A673 (cell line): ENCODE results near the gene APOBEC3A. TPM values are rescaled to one million over a fixed set of nuclear protein-coding genes. Genes with fewer than 3 reads are reported as not detected.

Experiments
- BruUV-seq: library from RNA; stranded (reverse); fragments of 400-500 nt; replicated peaks from 2 replicates; lab custom pipeline; 2021; lab: Mats Ljungman, UMichigan
- CTCF ChIA-PET: fragments of 300-600 bp; sonication (Branson Sonifier 250); formaldehyde crosslinking; loops from one replicate; lab custom pipeline; 2022; ENCODE audit warnings: antibody characterized with exemption; lab: Charles Lee
- POLR2A ChIA-PET: fragments of 300-600 bp; sonication (Branson Sonifier 250); formaldehyde crosslinking; loops from one replicate; lab custom pipeline; 2022; ENCODE audit warnings: antibody characterized with exemption; ENCODE audit not compliant: low non-redundant PET; lab: Charles Lee
- DNase-seq: peaks from one replicate; pipeline ENCODE4 v3.0.0-alpha.2; 2015; ENCODE audit warnings: low spot score
- H3K27ac ChIP-seq: fragments of 200-600 bp; sonication (generic); 2 replicates; pipeline ENCODE4 v1.5.1; 2016; ENCODE audit warnings: mixed run types, low read depth, mild to moderate bottlenecking, mixed read lengths, antibody characterized with exemption, low read length; ENCODE audit not compliant: poor library complexity, severe bottlenecking
- H3K27me3 ChIP-seq: fragments of 200-600 bp; sonication (generic); replicated peaks from 2 replicates; pipeline ENCODE4 v1.6.1; 2017; ENCODE audit warnings: mixed run types, low read depth, mild to moderate bottlenecking, mixed read lengths, antibody characterized with exemption, low read length; ENCODE audit not compliant: insufficient read depth, poor library complexity
- H3K36me3 ChIP-seq: fragments of 200-600 bp; sonication (generic); 2 replicates; pipeline ENCODE4 v1.6.1; 2016; ENCODE audit warnings: mixed run types, mild to moderate bottlenecking, mixed read lengths, antibody characterized with exemption, low read length; ENCODE audit not compliant: insufficient read depth, poor library complexity, severe bottlenecking
- H3K4me1 ChIP-seq: fragments of 200-600 bp; sonication (generic); 2 replicates; pipeline ENCODE4 v1.6.1; 2017; ENCODE audit warnings: mixed run types, mild to moderate bottlenecking, mixed read lengths, antibody characterized with exemption, low read length; ENCODE audit not compliant: insufficient read depth, poor library complexity, severe bottlenecking
- H3K4me3 ChIP-seq: fragments of 200-600 bp; sonication (generic); 2 replicates; pipeline ENCODE4 v1.5.1; 2016; ENCODE audit warnings: low read depth, mixed run types, mild to moderate bottlenecking, mixed read lengths, low read length; ENCODE audit not compliant: poor library complexity, severe bottlenecking
- H3K9me3 ChIP-seq: fragments of 200-600 bp; sonication (generic); 2 replicates; pipeline ENCODE4 v1.6.1; 2016; ENCODE audit warnings: mixed run types, low read depth, mild to moderate bottlenecking, mixed read lengths, antibody characterized with exemption, low read length; ENCODE audit not compliant: poor library complexity, severe bottlenecking
- CTCF ChIP-seq: fragments of 300-800, 200-600 bp; sonication (generic); conservative IDR thresholded peaks from 2 replicates; pipeline ENCODE4 v1.5.1; 2017; ENCODE audit warnings: low read depth, mild to moderate bottlenecking, antibody characterized with exemption, low read length, moderate library complexity, mixed read lengths
- EZH2 ChIP-seq: fragments of 200-600 bp; sonication (generic); IDR thresholded peaks from 2 replicates; pipeline ENCODE4 v1.6.1; 2017; ENCODE audit warnings: borderline replicate concordance, low read depth, mild to moderate bottlenecking, mixed read lengths, antibody characterized with exemption, low read length; ENCODE audit not compliant: poor library complexity, severe bottlenecking
- intact Hi-C: fragments of 100-400 bp; cut with micrococcal nuclease; formaldehyde crosslinking; loops from one replicate; pipeline ENCODE4 v1.10.0; 2022; ENCODE audit not compliant: unreplicated experiment
- total RNA-seq: library from RNA; stranded (reverse); gene quantifications from 2 replicates; pipeline ENCODE4 v1.2.3, GENCODE V29; 2021

Gene APOBEC3A
- total RNA-seq, 1 experiment from 2014 or later = not detected

DNA sequence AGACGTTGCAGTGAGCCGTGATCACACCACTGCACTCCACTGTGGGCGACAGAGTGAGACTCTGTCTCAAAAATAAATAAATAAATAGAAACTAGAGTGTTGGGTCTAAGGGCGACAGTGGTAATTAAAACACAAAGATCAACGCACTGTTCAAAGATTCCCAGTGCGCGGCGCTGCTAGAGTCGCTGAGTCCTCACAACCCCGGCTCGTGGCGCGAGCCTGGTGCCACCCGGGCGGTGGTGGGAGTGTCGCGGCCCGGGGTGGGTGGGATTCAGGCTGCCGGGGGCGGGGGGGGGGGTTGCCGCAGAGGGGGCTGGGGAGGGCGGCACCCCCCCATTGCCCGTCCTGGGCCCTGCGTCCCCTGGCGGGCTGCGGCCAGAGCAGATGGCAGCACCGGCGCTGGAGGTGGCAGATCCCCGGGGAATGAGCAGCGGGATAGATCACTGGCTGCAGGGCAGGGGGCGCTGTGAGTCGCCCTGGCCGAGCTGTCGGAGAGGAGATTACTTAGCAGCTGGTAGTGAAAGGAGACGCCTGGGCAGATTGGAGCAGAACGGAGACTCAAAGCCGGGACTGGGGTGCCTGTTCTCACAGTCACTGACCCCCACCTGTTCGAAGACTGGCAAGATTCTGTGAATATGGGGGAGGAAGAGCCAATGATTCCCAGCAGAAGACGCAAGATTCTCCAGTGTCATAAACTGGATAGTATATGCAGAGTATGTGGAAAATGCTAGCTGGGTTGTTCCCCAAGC, 30.2 kb upstream of the APOBEC3A start:
- Histone ChIP-seq H3K4me1 (peaks cover 18% of the 10 kb centered on the region), H3K9me3 (no peaks in the 10 kb centered on the region), H3K27me3 (no peaks in the 10 kb centered on the region), H3K27ac (no peak overlapping the region), H3K4me3 (peak overlapping the region; percentile 35), H3K36me3 (no peaks in the 10 kb centered on the region)
- BruUV-seq = no TSS peak
- CTCF ChIA-PET = interaction anchor here (0.5 kb wide), 1 partner anchor 124 kb away, joined by 5 read pairs; no protein-coding TSS in a partner anchor
- TF ChIP-seq EZH2 = no peak
- peak; percentile 75 for TF ChIP-seq CTCF
- peak; percentile 77 for DNase-seq
- intact Hi-C loops = no loop called here
- POLR2A ChIA-PET = no interaction called here

DNA sequence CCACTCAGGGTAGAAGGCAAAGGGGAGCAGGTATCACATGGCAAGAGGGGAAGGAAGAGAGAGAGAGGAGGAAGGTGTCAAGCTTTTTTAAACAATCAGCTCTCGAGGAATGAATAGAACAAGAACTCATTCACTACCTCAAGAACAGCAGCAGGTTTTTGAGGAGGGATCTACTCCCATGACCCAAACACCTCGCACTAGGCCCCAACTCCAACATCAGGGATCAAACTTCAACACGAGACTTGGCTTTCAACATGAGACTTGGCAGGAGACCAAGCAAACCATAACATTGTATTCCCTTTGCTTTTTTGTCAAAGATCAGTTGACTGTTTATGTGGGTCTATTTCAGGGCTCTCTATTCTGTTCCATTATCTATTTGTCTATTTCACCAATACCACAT, 26.9 kb upstream of the APOBEC3A start:
- TF ChIP-seq CTCF = no peak
- TF ChIP-seq EZH2 = no peak
- Histone ChIP-seq H3K9me3 (no peaks in the 10 kb centered on the region), H3K4me3 (no peak overlapping the region), H3K27ac (no peak overlapping the region), H3K27me3 (no peaks in the 10 kb centered on the region), H3K4me1 (no peaks in the 10 kb centered on the region), H3K36me3 (no peaks in the 10 kb centered on the region)
- DNase-seq = no peak
- CTCF ChIA-PET = interaction anchor here (0.6 kb wide), 1 partner anchor 94 kb away, joined by 3 read pairs; no protein-coding TSS in a partner anchor
- intact Hi-C loops = no loop called here
- no TSS peak for BruUV-seq
- POLR2A ChIA-PET = no interaction called here

DNA sequence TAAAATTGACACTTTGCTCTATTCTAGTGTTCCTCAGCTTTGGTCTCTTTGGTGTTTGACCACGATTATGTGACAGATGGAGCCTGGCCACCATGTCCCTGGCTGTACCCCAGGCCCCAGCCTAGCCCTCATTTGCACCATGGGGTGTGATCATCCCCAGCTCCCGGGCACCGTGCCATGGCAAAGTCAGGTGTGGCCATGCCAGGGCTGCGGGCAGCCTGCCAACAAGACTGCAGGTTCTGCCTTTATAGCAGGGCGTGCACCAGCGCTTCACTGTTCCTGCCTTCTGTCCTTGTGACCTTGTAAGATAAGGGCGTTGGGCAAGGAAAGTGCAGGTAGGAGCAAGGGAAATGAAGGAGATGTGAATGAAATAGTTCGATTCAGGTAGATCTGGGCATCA, 22.4 kb upstream of the APOBEC3A start:
- intact Hi-C loops = no loop called here
- no peak overlapping the region for H3K27ac ChIP-seq
- H3K36me3 ChIP-seq = no peaks in the 10 kb centered on the region
- ChIA-PET CTCF (no interaction called here), POLR2A (no interaction called here)
- BruUV-seq = no TSS peak
- H3K4me1 ChIP-seq = no peaks in the 10 kb centered on the region
- H3K4me3 ChIP-seq = no peak overlapping the region
- DNase-seq = no peak
- H3K27me3 ChIP-seq = no peaks in the 10 kb centered on the region
- no peak for TF ChIP-seq EZH2
- TF ChIP-seq CTCF = no peak
- H3K9me3 ChIP-seq = no peaks in the 10 kb centered on the region
